KMS-11 (cell line): Measurements from ENCODE around the gene FAU.

Source experiments
- H2AFZ ChIP-seq: fragments of 200-600 bp; sonication (generic); 2 replicates; pipeline ENCODE4 v1.6.1; 2016; ENCODE audit warnings: antibody characterized with exemption, mixed run types, low read depth
- H3K27ac ChIP-seq: fragments of 200-600 bp; sonication (generic); 2 replicates; pipeline ENCODE4 v1.6.1; 2016; ENCODE audit warnings: mild to moderate bottlenecking, mixed run types
- H3K27me3 ChIP-seq: fragments of 200-600 bp; sonication (generic); 2 replicates; pipeline ENCODE4 v1.6.1; 2017; ENCODE audit warnings: mild to moderate bottlenecking, low read depth, mixed run types, moderate library complexity; ENCODE audit not compliant: insufficient read depth
- H3K36me3 ChIP-seq: fragments of 200-600 bp; sonication (generic); 2 replicates; pipeline ENCODE4 v1.6.1; 2017; ENCODE audit warnings: mild to moderate bottlenecking, mixed run types; ENCODE audit not compliant: insufficient read depth
- H3K4me1 ChIP-seq: fragments of 200-600 bp; sonication (generic); 2 replicates; pipeline ENCODE4 v1.6.1; 2016; ENCODE audit warnings: mild to moderate bottlenecking, low read depth, mixed run types; ENCODE audit not compliant: poor library complexity, severe bottlenecking
- H3K4me2 ChIP-seq: fragments of 200-600 bp; sonication (generic); 2 replicates; pipeline ENCODE4 v1.7.0; 2016; ENCODE audit warnings: mild to moderate bottlenecking, mixed run types
- H3K4me3 ChIP-seq: fragments of 200-600 bp; sonication (generic); IDR thresholded peaks from 2 replicates; pipeline ENCODE4 v1.6.1; 2017; ENCODE audit warnings: low read depth, low read length, mixed read lengths; ENCODE audit not compliant: insufficient read depth
- H3K79me2 ChIP-seq: fragments of 200-600 bp; sonication (generic); 2 replicates; pipeline ENCODE4 v1.6.1; 2016; ENCODE audit warnings: low read depth, mixed run types; ENCODE audit not compliant: insufficient read depth
- H3K9ac ChIP-seq: fragments of 200-600 bp; sonication (generic); 2 replicates; pipeline ENCODE4 v1.6.1; 2016; ENCODE audit warnings: mild to moderate bottlenecking, mixed run types
- H4K20me1 ChIP-seq: fragments of 200-600 bp; sonication (generic); 2 replicates; pipeline ENCODE4 v1.6.1; 2016; ENCODE audit warnings: mild to moderate bottlenecking, mixed run types; ENCODE audit not compliant: insufficient read depth
- TF ChIP-seq, protein P1 (sequence below): fragments of 200-600 bp; sonication (generic); conservative IDR thresholded peaks from 2 replicates; pipeline ENCODE4 v1.6.1; 2017; ENCODE audit warnings: low read depth, mild to moderate bottlenecking, antibody characterized with exemption, low read length, moderate library complexity, mixed read lengths

Gene FAU

DNA sequence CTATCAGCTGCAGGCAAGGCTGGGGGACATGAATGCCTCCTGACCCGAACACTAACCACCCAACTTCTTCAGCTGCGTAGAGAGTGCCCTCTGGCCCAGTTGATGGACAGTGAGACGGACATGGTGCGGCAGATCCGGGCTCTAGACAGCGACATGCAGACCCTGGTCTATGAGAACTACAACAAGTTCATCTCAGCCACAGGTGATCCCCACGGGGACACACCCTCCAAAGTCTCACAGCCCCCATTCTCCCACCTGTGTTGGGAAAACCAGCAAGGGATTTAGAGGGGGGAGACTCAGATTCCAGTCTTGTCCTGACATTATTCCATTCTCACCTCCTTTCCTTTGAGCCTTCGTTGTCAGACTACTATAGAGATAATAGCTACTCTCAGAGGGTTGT is 25.0 kb downstream of the FAU start:
- Histone ChIP-seq H3K36me3 (no peaks in the 10 kb centered on the region), H4K20me1 (no peaks in the 10 kb centered on the region), H2AFZ (no peak overlapping the region), H3K27me3 (no peaks in the 10 kb centered on the region), H3K4me2 (peak overlapping the region; percentile 49), H3K4me1 (peaks cover 56% of the 10 kb centered on the region), H3K27ac (peak overlapping the region; percentile 23; the same call in 1 of the 2 replicates), H3K9ac (no peak overlapping the region; the same call in 1 of the 2 replicates), H3K79me2 (peaks cover 31% of the 10 kb centered on the region; the same call in 1 of the 2 replicates), H3K4me3 (no peak overlapping the region)
- TF ChIP-seq, protein P1, sequence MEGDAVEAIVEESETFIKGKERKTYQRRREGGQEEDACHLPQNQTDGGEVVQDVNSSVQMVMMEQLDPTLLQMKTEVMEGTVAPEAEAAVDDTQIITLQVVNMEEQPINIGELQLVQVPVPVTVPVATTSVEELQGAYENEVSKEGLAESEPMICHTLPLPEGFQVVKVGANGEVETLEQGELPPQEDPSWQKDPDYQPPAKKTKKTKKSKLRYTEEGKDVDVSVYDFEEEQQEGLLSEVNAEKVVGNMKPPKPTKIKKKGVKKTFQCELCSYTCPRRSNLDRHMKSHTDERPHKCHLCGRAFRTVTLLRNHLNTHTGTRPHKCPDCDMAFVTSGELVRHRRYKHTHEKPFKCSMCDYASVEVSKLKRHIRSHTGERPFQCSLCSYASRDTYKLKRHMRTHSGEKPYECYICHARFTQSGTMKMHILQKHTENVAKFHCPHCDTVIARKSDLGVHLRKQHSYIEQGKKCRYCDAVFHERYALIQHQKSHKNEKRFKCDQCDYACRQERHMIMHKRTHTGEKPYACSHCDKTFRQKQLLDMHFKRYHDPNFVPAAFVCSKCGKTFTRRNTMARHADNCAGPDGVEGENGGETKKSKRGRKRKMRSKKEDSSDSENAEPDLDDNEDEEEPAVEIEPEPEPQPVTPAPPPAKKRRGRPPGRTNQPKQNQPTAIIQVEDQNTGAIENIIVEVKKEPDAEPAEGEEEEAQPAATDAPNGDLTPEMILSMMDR: no peak

DNA sequence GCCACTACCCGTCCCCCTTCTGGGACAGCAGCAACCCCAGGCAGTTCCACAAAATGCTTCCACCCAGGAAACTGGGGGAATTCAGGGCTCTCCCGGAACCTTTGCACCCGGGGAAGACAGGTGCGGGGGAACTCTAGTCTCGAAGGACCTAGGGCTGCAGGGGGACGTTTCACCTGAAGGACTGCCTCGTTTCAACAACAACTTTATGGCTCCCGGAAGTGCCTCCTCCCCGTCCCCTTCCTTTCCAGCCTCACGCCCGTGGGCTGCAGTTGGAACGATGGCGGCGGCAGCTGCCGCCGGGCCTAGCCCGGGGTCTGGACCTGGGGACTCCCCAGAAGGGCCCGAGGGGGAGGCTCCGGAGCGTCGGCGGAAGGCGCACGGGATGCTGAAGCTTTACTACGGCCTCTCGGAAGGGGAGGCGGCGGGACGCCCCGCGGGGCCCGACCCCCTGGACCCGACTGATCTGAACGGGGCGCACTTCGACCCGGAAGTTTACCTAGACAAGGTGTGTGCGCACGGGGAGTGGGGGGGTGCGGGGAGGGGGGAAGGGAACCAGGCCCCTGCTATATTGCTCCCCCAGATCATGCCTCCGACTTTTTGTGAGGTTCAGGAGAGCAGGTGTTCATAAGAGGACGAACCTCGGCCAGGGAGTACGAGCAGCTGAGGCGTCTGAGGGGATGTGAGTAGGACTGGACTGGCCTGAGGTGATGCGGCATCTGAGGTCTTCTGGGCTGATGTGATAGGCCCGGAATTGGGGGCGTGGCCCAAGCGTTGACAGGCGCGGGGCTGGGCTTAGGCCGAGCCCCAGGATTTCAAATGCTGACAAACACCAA is 25.7 kb downstream of the FAU start, which contains the start of gene VPS51:
Gene VPS51 (plus strand): TSS at position 241 of the 833 bp plus-strand sequence. CDS start 37 bp downstream, at position 278.
- peaks cover 31% of the 10 kb centered on the region; the same call in 1 of the 2 replicates for H3K79me2 ChIP-seq
- H4K20me1 ChIP-seq: no peaks in the 10 kb centered on the region
- no peak within 1 kb of the TSS for H3K4me3 ChIP-seq
- peak within 1 kb of the TSS; percentile 92 for H2AFZ ChIP-seq
- peak within 1 kb of the TSS; percentile 78 for H3K9ac ChIP-seq
- peak within 1 kb of the TSS; percentile 59 for H3K4me2 ChIP-seq
- TF ChIP-seq, protein P1: no peak
- H3K27me3 ChIP-seq: no peaks in the 10 kb centered on the region
- no peaks in the 10 kb centered on the region for H3K36me3 ChIP-seq
- H3K27ac ChIP-seq: peak within 1 kb of the TSS; percentile 75
- peaks cover 62% of the 10 kb centered on the region for H3K4me1 ChIP-seq

DNA sequence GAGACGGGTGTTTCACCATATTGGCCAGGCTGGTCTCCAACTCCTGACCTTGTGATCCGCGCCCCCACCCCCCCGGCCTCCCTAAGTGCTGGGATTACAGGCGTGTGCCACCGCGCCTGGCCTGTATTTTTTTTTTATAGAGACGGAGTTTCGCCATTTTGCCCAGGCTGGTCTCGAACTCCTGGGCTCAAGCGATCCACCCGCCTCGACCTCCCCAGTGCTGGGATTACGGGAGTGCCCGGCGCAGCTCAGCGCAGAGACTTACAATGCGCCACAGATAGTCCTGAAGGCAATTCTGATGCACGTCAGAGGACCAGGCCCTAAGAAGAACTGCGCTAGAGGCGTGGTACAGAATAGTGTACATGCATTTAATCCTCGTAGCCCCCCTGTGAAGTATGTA is 26.5 kb downstream of the FAU start:
- TF ChIP-seq, protein P1: no peak
- H4K20me1 ChIP-seq: no peaks in the 10 kb centered on the region
- H3K4me1 ChIP-seq: peaks cover 70% of the 10 kb centered on the region
- peak overlapping the region; percentile 59 for H3K4me2 ChIP-seq
- H3K27ac ChIP-seq: peak overlapping the region; percentile 75; the same call in 1 of the 2 replicates
- no peak overlapping the region for H3K4me3 ChIP-seq
- peak overlapping the region; percentile 78; the same call in 1 of the 2 replicates for H3K9ac ChIP-seq
- H2AFZ ChIP-seq: peak overlapping the region; percentile 92
- no peaks in the 10 kb centered on the region for H3K27me3 ChIP-seq
- no peaks in the 10 kb centered on the region for H3K36me3 ChIP-seq
- H3K79me2 ChIP-seq: peaks cover 26% of the 10 kb centered on the region; the same call in 1 of the 2 replicates

DNA sequence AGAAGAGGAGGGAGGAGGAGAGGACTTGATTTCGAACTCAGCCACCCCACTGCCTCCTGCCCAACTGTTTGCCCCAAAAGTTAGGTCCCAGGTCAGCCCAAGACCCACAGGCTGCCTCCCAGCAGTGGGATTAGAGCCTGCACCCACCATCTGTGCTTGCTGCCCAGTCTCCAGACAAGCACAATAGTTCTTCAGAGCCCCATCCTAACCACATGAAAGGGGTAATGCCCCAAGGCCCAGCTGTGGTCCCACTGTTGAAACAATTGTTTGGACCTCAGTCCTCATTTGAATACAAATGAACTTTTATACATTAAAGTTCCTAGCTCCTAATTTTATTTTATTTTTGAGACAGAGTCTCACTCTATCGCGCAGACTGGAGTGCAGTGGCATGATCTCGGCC is 31.3 kb downstream of the FAU start:
- Histone ChIP-seq H3K9ac (peak overlapping the region; percentile 43; the same call in 1 of the 2 replicates), H3K27ac (peak overlapping the region; percentile 82), H3K4me2 (peak overlapping the region; percentile 68), H3K4me1 (peaks cover 91% of the 10 kb centered on the region), H3K4me3 (no peak overlapping the region), H4K20me1 (no peaks in the 10 kb centered on the region), H3K27me3 (no peaks in the 10 kb centered on the region), H3K79me2 (peaks cover 2% of the 10 kb centered on the region; the same call in 1 of the 2 replicates), H2AFZ (no peak overlapping the region), H3K36me3 (no peaks in the 10 kb centered on the region)
- TF ChIP-seq, protein P1: no peak
